Activated CD4-positive, alpha-beta T cell treated with anti-CD3 and anti-CD28 coated beads, Interleukin-2, amount 10 ng/mL, durations not matched to agents 7 days and 5 days (primary cell): Measurements from ENCODE around the gene PLCB2. TPM values are rescaled to one million over a fixed set of nuclear protein-coding genes. Genes with fewer than 3 reads are reported as not detected.

Experiments used
- CTCF ChIA-PET: fragments of 350-600 bp; sonication (Branson Sonifier 250); formaldehyde crosslinking; loops from one replicate; lab custom pipeline; 2021; ENCODE audit warnings: antibody characterized with exemption; lab: Charles Lee
- POLR2A ChIA-PET: fragments of 350-600 bp; sonication (Branson Sonifier 250); formaldehyde crosslinking; loops from one replicate; lab custom pipeline; 2021; ENCODE audit warnings: antibody characterized with exemption; lab: Charles Lee
- DNase-seq: peaks from one replicate; pipeline ENCODE4 v3.0.0-alpha.2; 2020
- H3K27ac Mint-ChIP-seq: one replicate; pipeline ENCODE4 v1.8.0; 2021; ENCODE audit warnings: mild to moderate bottlenecking, moderate library complexity, mixed read lengths
- H3K27me3 Mint-ChIP-seq: one replicate; pipeline ENCODE4 v1.8.0; 2021; ENCODE audit warnings: mixed read lengths
- H3K36me3 Mint-ChIP-seq: one replicate; pipeline ENCODE4 v1.8.0; 2021; ENCODE audit warnings: low read depth, mixed read lengths
- H3K4me1 Mint-ChIP-seq: one replicate; pipeline ENCODE4 v1.8.0; 2021; ENCODE audit warnings: mixed read lengths
- H3K4me3 Mint-ChIP-seq: one replicate; pipeline ENCODE4 v1.8.0; 2021; ENCODE audit warnings: mild to moderate bottlenecking, moderate library complexity, mixed read lengths
- H3K9me3 Mint-ChIP-seq: one replicate; pipeline ENCODE4 v1.8.0; 2021; ENCODE audit warnings: mixed read lengths
- total RNA-seq, 2 experiments: library from RNA; stranded (reverse); gene quantifications; one replicate each; pipeline ENCODE4 v1.2.3, GENCODE V29; 2021

PLCB2 gene
- total RNA-seq, 2 experiments from 2014 or later, result 195 to 196 TPM

DNA sequence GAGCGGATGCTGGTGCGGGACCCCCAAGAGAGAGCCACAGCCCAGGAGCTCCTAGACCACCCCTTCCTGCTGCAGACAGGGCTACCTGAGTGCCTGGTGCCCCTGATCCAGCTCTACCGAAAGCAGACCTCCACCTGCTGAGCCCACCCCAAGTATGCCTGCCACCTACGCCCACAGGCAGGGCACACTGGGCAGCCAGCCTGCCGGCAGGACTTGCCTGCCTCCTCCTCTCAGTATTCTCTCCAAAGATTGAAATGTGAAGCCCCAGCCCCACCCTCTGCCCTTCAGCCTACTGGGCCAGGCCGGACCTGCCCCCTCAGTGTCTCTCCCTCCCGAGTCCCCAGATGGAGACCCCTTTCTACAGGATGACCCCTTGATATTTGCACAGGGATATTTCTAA is 31.8 kb downstream of the PLCB2 start:
- ChIA-PET CTCF (interaction anchor here (0.8 to 4.8 kb wide), 9 partner anchors 25 to 274 kb away, joined by 3 to 50 read pairs (median 4); partner anchors contain the start of gene PLCB2), POLR2A (interaction anchor here (1.3 kb wide), 1 partner anchor 229 kb away, joined by 4 read pairs; no protein-coding TSS in a partner anchor)
- DNase-seq, result no peak
- no peaks in the 10 kb centered on the region for H3K36me3 Mint-ChIP-seq
- peaks cover 34% of the 10 kb centered on the region for H3K27me3 Mint-ChIP-seq
- no peak overlapping the region for H3K27ac Mint-ChIP-seq
- no peaks in the 10 kb centered on the region for H3K9me3 Mint-ChIP-seq
- no peak overlapping the region for H3K4me3 Mint-ChIP-seq
- peaks cover 5% of the 10 kb centered on the region for H3K4me1 Mint-ChIP-seq

DNA sequence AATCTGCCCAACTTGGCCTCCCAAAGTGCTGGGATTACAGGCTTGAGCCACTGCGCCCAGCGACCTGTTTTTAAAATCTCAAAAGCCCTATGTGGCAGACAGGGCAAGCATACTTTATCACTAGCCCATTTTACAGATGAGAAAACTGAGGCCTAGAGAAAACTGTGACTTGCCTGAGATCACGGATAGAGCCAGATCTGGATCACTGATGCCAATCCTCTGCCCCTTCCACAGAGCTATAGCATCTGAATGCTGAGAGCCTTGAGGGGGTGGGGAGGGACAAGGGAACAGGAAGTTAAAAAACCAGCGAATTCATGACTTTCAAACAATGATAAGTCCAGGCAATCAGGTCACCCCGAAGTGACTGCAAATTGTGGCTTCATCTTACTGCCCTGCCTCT is 32.2 kb downstream of the PLCB2 start:
- Mint-ChIP-seq H3K27me3 (peaks cover 30% of the 10 kb centered on the region), H3K27ac (no peak overlapping the region), H3K4me3 (no peak overlapping the region), H3K36me3 (no peaks in the 10 kb centered on the region), H3K4me1 (peaks cover 5% of the 10 kb centered on the region), H3K9me3 (no peaks in the 10 kb centered on the region)
- ChIA-PET POLR2A (interaction anchor here (1.3 kb wide), 1 partner anchor 228 kb away, joined by 4 read pairs; no protein-coding TSS in a partner anchor), CTCF (interaction anchor here (0.7 to 4.8 kb wide), 15 partner anchors 12 to 1584 kb away, joined by 3 to 53 read pairs (median 4); partner anchors contain the start of gene PLCB2)
- no peak for DNase-seq

DNA sequence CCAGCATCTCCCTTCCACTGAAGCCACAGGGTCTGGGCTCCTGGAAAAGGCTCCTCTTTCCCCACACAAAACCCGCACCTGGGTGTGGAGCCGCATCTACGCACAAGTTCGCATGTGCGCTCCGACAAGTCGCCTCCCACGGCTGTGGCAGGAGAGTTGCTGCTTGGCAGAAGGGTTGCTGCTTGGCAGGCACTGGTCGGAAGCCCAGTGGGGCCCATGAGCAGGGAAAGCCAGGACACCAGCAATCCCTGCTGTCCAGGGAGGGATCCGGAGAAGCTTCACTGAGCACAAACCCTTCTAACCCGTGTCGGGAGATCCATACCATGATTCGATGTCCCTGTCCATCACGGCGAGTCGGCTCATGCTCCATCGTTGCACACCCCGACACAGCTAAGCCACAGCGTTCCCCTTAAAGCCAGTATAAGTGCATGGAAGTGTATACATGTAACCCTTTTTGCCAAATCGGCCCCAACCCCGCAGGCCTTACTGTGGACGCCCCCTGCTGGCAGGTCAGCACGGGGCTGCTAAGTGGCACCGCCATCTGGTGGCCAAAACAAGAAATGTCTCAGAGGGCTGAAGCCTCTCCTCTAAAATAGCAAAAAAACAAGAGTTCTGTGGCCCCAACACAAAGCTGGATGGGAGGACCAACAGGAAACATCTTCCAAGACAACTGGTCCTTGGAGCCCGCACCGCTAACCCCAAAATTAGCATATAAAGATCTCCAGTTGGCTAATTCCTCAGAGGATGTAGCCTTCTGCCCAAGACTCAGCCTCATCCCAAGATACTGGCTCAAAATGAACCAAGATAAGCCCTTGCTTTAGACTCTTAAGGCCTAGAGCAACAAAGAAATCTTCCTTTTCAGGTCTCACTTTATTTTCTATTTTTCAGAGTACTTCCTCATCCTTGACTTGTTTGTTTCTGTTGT is 33.1 kb downstream of the PLCB2 start:
- H3K9me3 Mint-ChIP-seq, result no peaks in the 10 kb centered on the region
- CTCF ChIA-PET, result interaction anchor here (0.6 to 4.8 kb wide), 47 partner anchors 11 to 1583 kb away, joined by 3 to 53 read pairs (median 4); partner anchors contain the start of genes FSIP1, PAK6, PHGR1 and PLCB2
- H3K4me1 Mint-ChIP-seq, result peaks cover 5% of the 10 kb centered on the region
- DNase-seq, result peak; percentile 90
- POLR2A ChIA-PET, result interaction anchor here (1.3 kb wide), 1 partner anchor 227 kb away, joined by 4 read pairs; no protein-coding TSS in a partner anchor
- peak overlapping the region; percentile 41 for H3K27ac Mint-ChIP-seq
- H3K27me3 Mint-ChIP-seq, result peaks cover 25% of the 10 kb centered on the region
- no peak overlapping the region for H3K4me3 Mint-ChIP-seq
- no peaks in the 10 kb centered on the region for H3K36me3 Mint-ChIP-seq

- no peak for DNase-seq
- Mint-ChIP-seq H3K9me3 (no peaks in the 10 kb centered on the region), H3K36me3 (no peaks in the 10 kb centered on the region), H3K4me1 (peaks cover 5% of the 10 kb centered on the region), H3K27me3 (peaks cover 16% of the 10 kb centered on the region), H3K4me3 (no peak overlapping the region), H3K27ac (no peak overlapping the region)
- POLR2A ChIA-PET, result no interaction called here
- CTCF ChIA-PET, result interaction anchor here (0.9 to 4.8 kb wide), 20 partner anchors 10 to 286 kb away, joined by 3 to 53 read pairs (median 4); partner anchors contain the start of gene PLCB2
These were observed 34.3 kb downstream of the PLCB2 start for GRCh38 chr15:40273428-40273827.

DNA sequence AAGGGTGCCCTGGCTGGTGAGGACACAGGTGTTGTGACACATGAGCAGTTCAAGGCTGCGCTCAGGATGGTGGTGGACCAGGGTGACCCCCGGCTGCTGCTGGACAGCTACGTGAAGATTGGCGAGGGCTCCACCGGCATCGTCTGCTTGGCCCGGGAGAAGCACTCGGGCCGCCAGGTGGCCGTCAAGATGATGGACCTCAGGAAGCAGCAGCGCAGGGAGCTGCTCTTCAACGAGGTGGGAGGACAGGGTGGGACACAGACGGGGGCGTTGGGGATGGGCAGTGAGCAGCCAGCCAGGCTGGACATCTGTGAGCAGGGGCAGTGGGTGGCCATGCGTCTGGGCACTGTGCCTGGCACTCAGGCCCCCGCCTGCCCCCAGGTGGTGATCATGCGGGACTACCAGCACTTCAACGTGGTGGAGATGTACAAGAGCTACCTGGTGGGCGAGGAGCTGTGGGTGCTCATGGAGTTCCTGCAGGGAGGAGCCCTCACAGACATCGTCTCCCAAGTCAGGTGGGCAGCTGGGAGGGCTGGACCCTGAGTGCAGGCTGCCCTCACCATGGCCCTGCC is 35.2 kb downstream of the PLCB2 start:
- POLR2A ChIA-PET, result interaction anchor here (0.5 to 0.6 kb wide), 2 partner anchors 55 to 853 kb away, joined by 3 to 5 read pairs; no protein-coding TSS in a partner anchor
- no peak for DNase-seq
- CTCF ChIA-PET, result interaction anchor here (0.6 to 4.8 kb wide), 19 partner anchors 9 to 229 kb away, joined by 3 to 53 read pairs (median 4); partner anchors contain the start of gene PLCB2
- H3K27ac Mint-ChIP-seq, result no peak overlapping the region
- no peaks in the 10 kb centered on the region for H3K36me3 Mint-ChIP-seq
- H3K9me3 Mint-ChIP-seq, result no peaks in the 10 kb centered on the region
- H3K4me3 Mint-ChIP-seq, result no peak overlapping the region
- H3K27me3 Mint-ChIP-seq, result peaks cover 10% of the 10 kb centered on the region
- peaks cover 5% of the 10 kb centered on the region for H3K4me1 Mint-ChIP-seq

- ChIA-PET POLR2A (interaction anchor here (0.5 kb wide), 1 partner anchor 854 kb away, joined by 5 read pairs; no protein-coding TSS in a partner anchor), CTCF (interaction anchor here (1.2 to 4.8 kb wide), 9 partner anchors 9 to 228 kb away, joined by 4 to 53 read pairs (median 5); partner anchors contain the start of gene PLCB2)
- H3K36me3 Mint-ChIP-seq, result no peaks in the 10 kb centered on the region
- no peak for DNase-seq
- no peak overlapping the region for H3K27ac Mint-ChIP-seq
- H3K27me3 Mint-ChIP-seq, result peaks cover 5% of the 10 kb centered on the region
- H3K4me1 Mint-ChIP-seq, result peaks cover 2% of the 10 kb centered on the region
- H3K9me3 Mint-ChIP-seq, result no peaks in the 10 kb centered on the region
- H3K4me3 Mint-ChIP-seq, result no peak overlapping the region
These were observed 35.9 kb downstream of the PLCB2 start for GRCh38 chr15:40271685-40272484.

GRCh38 chr15:40270246-40270995 is 37.3 kb downstream of the PLCB2 start:
- Mint-ChIP-seq H3K27me3 (no peaks in the 10 kb centered on the region), H3K9me3 (no peaks in the 10 kb centered on the region), H3K36me3 (no peaks in the 10 kb centered on the region), H3K27ac (no peak overlapping the region), H3K4me3 (no peak overlapping the region), H3K4me1 (peaks cover 2% of the 10 kb centered on the region)
- POLR2A ChIA-PET, result no interaction called here
- DNase-seq, result no peak
- CTCF ChIA-PET, result interaction anchor here (1.0 to 1.8 kb wide), 6 partner anchors 9 to 225 kb away, joined by 3 to 5 read pairs (median 4); partner anchors contain the start of gene PLCB2

GRCh38 chr15:40269604-40270003 is 38.1 kb downstream of the PLCB2 start:
- H3K36me3 Mint-ChIP-seq, result no peaks in the 10 kb centered on the region
- ChIA-PET POLR2A (no interaction called here), CTCF (interaction anchor here (1.0 to 1.5 kb wide), 4 partner anchors 10 to 224 kb away, joined by 3 to 5 read pairs (median 4); no protein-coding TSS in a partner anchor)
- no peaks in the 10 kb centered on the region for H3K4me1 Mint-ChIP-seq
- H3K9me3 Mint-ChIP-seq, result no peaks in the 10 kb centered on the region
- H3K27me3 Mint-ChIP-seq, result no peaks in the 10 kb centered on the region
- H3K4me3 Mint-ChIP-seq, result no peak overlapping the region
- H3K27ac Mint-ChIP-seq, result no peak overlapping the region
- no peak for DNase-seq

GRCh38 chr15:40267670-40268069 is 40.1 kb downstream of the PLCB2 start:
- Mint-ChIP-seq H3K4me1 (no peaks in the 10 kb centered on the region), H3K9me3 (no peaks in the 10 kb centered on the region), H3K27me3 (no peaks in the 10 kb centered on the region), H3K4me3 (no peak overlapping the region), H3K27ac (no peak overlapping the region), H3K36me3 (no peaks in the 10 kb centered on the region)
- CTCF ChIA-PET, result interaction anchor here (1.0 to 2.0 kb wide), 6 partner anchors 9 to 154 kb away, joined by 3 to 6 read pairs (median 4); no protein-coding TSS in a partner anchor
- POLR2A ChIA-PET, result no interaction called here
- DNase-seq, result no peak

GRCh38 chr15:40266828-40267304 is 40.9 kb downstream of the PLCB2 start:
- no peak for DNase-seq
- Mint-ChIP-seq H3K4me1 (no peaks in the 10 kb centered on the region), H3K27ac (no peak overlapping the region), H3K36me3 (no peaks in the 10 kb centered on the region), H3K9me3 (no peaks in the 10 kb centered on the region), H3K4me3 (no peak overlapping the region), H3K27me3 (no peaks in the 10 kb centered on the region)
- ChIA-PET POLR2A (no interaction called here), CTCF (interaction anchor here (0.6 to 2.0 kb wide), 4 partner anchors 10 to 221 kb away, joined by 3 to 4 read pairs (median 4); no protein-coding TSS in a partner anchor)

DNA sequence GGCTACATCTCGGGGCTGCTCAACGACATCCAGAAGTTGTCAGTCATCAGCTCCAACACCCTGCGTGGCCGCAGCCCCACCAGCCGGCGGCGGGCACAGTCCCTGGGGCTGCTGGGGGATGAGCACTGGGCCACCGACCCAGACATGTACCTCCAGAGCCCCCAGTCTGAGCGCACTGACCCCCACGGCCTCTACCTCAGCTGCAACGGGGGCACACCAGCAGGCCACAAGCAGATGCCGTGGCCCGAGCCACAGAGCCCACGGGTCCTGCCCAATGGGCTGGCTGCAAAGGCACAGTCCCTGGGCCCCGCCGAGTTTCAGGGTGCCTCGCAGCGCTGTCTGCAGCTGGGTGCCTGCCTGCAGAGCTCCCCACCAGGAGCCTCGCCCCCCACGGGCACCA is 41.9 kb downstream of the PLCB2 start:
- Mint-ChIP-seq H3K9me3 (no peaks in the 10 kb centered on the region), H3K27me3 (peaks cover 3% of the 10 kb centered on the region), H3K27ac (no peak overlapping the region), H3K4me3 (no peak overlapping the region), H3K4me1 (no peaks in the 10 kb centered on the region), H3K36me3 (no peaks in the 10 kb centered on the region)
- no peak for DNase-seq
- CTCF ChIA-PET, result interaction anchor here (0.7 to 6.3 kb wide), 3 partner anchors 8 to 22 kb away, joined by 3 to 53 read pairs (median 4); no protein-coding TSS in a partner anchor
- POLR2A ChIA-PET, result no interaction called here
